OCI-LY7 (cell line): Measurements from ENCODE around the gene SLC37A1. TPM values are rescaled to one million over a fixed set of nuclear protein-coding genes. Genes with fewer than 3 reads are reported as not detected.

Experiments
- BruUV-seq: library from RNA; stranded (reverse); fragments of 400-500 nt; replicated peaks from 2 replicates; lab custom pipeline; 2021; lab: Mats Ljungman, UMichigan
- CTCF ChIA-PET: fragments of 300-600 bp; sonication (Branson Sonifier 250); formaldehyde crosslinking; loops from one replicate; lab custom pipeline; 2022; ENCODE audit warnings: antibody characterized with exemption; ENCODE audit not compliant: unreplicated experiment; lab: Charles Lee
- POLR2A ChIA-PET: fragments of 300-600 bp; sonication (Branson Sonifier 250); formaldehyde crosslinking; loops from one replicate; lab custom pipeline; 2022; ENCODE audit warnings: antibody characterized with exemption; lab: Charles Lee
- DNase-seq: peaks from one replicate; pipeline ENCODE4 v3.0.0-alpha.2; 2015; ENCODE audit warnings: low spot score
- H2AFZ ChIP-seq: fragments of 200-600 bp; sonication (generic), shearing (Covaris generic); 2 replicates; pipeline ENCODE4 v1.6.1; 2014; ENCODE audit warnings: mild to moderate bottlenecking, antibody characterized with exemption, low read length, moderate library complexity
- H3K27ac ChIP-seq: fragments of 200-600 bp; sonication (generic); 2 replicates; pipeline ENCODE4 v1.5.1; 2014; ENCODE audit warnings: mixed run types, low read depth, mild to moderate bottlenecking, moderate library complexity, low read length, inconsistent platforms; ENCODE audit not compliant: poor library complexity, severe bottlenecking
- H3K36me3 ChIP-seq: fragments of 200-600 bp; sonication (generic); 2 replicates; pipeline ENCODE4 v1.6.1; 2014; ENCODE audit warnings: mild to moderate bottlenecking, antibody characterized with exemption, low read length, moderate library complexity, mixed read lengths; ENCODE audit not compliant: insufficient read depth
- H3K4me1 ChIP-seq: fragments of 200-600 bp; sonication (generic); 2 replicates; pipeline ENCODE4 v1.5.1; 2014; ENCODE audit warnings: mild to moderate bottlenecking, low read length; ENCODE audit not compliant: insufficient read depth, poor library complexity, severe bottlenecking
- H3K4me2 ChIP-seq: fragments of 200-600 bp; sonication (generic); 2 replicates; pipeline ENCODE4 v1.6.1; 2014; ENCODE audit warnings: mild to moderate bottlenecking, low read length
- H3K4me3 ChIP-seq: fragments of 200-600 bp; sonication (generic); 2 replicates; pipeline ENCODE4 v1.5.1; 2014; ENCODE audit warnings: mild to moderate bottlenecking, low read depth, low read length; ENCODE audit not compliant: poor library complexity, severe bottlenecking
- H3K79me2 ChIP-seq: fragments of 200-600 bp; sonication (generic); 2 replicates; pipeline ENCODE4 v1.6.1; 2016; ENCODE audit warnings: low read depth, mild to moderate bottlenecking, low read length, moderate library complexity, mixed read lengths; ENCODE audit not compliant: insufficient read depth
- H3K9me2 ChIP-seq: fragments of 200-600 bp; sonication (generic); 2 replicates; pipeline ENCODE4 v1.6.1; 2016; ENCODE audit warnings: mild to moderate bottlenecking, low read length, mixed read lengths; ENCODE audit not compliant: insufficient read depth
- H3K9me3 ChIP-seq: fragments of 200-600 bp; sonication (generic); 2 replicates; pipeline ENCODE4 v1.6.1; 2014; ENCODE audit warnings: mild to moderate bottlenecking, mixed run types, low read length, mixed read lengths
- H4K20me1 ChIP-seq: fragments of 200-600 bp; sonication (generic); 2 replicates; pipeline ENCODE4 v1.6.1; 2014; ENCODE audit warnings: mild to moderate bottlenecking, antibody characterized with exemption, low read length, moderate library complexity, mixed read lengths; ENCODE audit not compliant: insufficient read depth
- CTCF ChIP-seq: fragments of 200-600 bp; sonication (generic); conservative IDR thresholded peaks from 2 replicates; pipeline ENCODE4 v1.5.1; 2014; ENCODE audit warnings: mild to moderate bottlenecking, antibody characterized with exemption, low read length, moderate library complexity, mixed read lengths
- EZH2phosphoT487 ChIP-seq: fragments of 200-600 bp; sonication (generic); IDR thresholded peaks from 2 replicates; pipeline ENCODE4 v1.6.1; 2018; ENCODE audit warnings: low read depth, borderline replicate concordance, mild to moderate bottlenecking, mixed run types, antibody characterized with exemption, low read length, moderate library complexity, mixed read lengths
- intact Hi-C: fragments of 100-400 bp; cut with micrococcal nuclease; formaldehyde crosslinking; loops from one replicate; pipeline ENCODE4 v1.10.0; 2022; ENCODE audit not compliant: unreplicated experiment
- total RNA-seq, 2 experiments: library from RNA; depleted of rRNA in 1 of 2; stranded (reverse); fragments of >200 nt in 1 of 2; shearing (Covaris generic) in 1 of 2; gene quantifications; 2 replicates each; pipeline ENCODE4 v1.2.3, GENCODE V29; 2014 to 2022

SLC37A1 gene
- total RNA-seq, 2 experiments from 2014 or later, result 22.5 to 27.6 TPM

DNA sequence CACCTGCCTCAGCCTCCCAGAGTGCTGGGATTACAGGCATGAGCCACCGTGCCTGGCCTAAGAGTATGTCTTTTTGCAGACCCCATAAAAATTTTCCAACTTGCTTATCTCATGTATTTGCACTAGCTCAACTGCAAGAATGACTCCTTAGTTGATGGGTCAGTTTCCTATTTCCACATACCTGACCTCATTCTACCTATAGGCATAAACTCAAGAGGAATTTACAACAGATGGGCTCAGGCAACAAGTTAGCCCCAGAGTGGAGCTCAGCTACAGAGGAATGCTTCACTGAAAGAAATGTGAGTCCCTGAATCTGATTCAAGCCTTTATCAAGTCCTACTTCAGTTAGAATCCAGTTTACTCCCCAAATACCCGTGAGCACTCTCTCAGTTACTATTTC, 5.3 kb upstream of the SLC37A1 start:
- H3K27ac ChIP-seq, result no peak overlapping the region
- no TSS peak for BruUV-seq
- H3K36me3 ChIP-seq, result no peaks in the 10 kb centered on the region
- POLR2A ChIA-PET, result no interaction called here
- H3K4me1 ChIP-seq, result peaks cover 19% of the 10 kb centered on the region
- no peak overlapping the region for H3K4me3 ChIP-seq
- H3K9me3 ChIP-seq, result no peaks in the 10 kb centered on the region
- intact Hi-C loops, result no loop called here
- CTCF ChIA-PET, result no interaction called here
- TF ChIP-seq CTCF (no peak), EZH2phosphoT487 (no peak)
- H2AFZ ChIP-seq, result no peak overlapping the region
- H4K20me1 ChIP-seq, result no peaks in the 10 kb centered on the region
- H3K79me2 ChIP-seq, result no peaks in the 10 kb centered on the region
- no peaks in the 10 kb centered on the region for H3K9me2 ChIP-seq
- DNase-seq, result no peak
- H3K4me2 ChIP-seq, result no peak overlapping the region

DNA sequence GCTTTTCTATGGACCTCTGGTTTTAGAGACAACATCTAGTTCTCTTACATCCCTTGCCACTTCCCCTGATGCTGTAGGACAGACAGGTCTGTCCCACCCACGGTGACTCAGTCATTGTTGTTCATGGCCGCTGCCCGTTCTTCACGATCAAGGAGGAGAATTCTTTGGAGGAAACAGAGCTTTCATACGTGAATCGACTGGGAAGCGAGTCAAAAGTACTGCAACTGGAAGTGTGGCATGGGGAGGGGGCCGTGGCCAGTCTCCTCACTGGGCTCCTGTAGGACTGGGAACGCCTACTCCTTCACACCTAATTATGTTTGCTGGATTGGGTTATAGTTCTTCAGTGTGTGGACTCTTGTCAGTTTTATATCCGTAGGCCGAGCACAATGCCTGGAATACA, 4.4 kb upstream of the SLC37A1 start:
- Histone ChIP-seq H3K27ac (no peak overlapping the region), H3K4me1 (peaks cover 20% of the 10 kb centered on the region), H3K79me2 (no peaks in the 10 kb centered on the region), H3K9me3 (no peaks in the 10 kb centered on the region), H3K4me3 (no peak overlapping the region), H3K36me3 (no peaks in the 10 kb centered on the region), H4K20me1 (no peaks in the 10 kb centered on the region), H3K4me2 (no peak overlapping the region), H3K9me2 (no peaks in the 10 kb centered on the region), H2AFZ (no peak overlapping the region)
- no TSS peak for BruUV-seq
- DNase-seq, result no peak
- ChIA-PET CTCF (no interaction called here), POLR2A (no interaction called here)
- TF ChIP-seq CTCF (no peak), EZH2phosphoT487 (no peak)
- intact Hi-C loops, result no loop called here

DNA sequence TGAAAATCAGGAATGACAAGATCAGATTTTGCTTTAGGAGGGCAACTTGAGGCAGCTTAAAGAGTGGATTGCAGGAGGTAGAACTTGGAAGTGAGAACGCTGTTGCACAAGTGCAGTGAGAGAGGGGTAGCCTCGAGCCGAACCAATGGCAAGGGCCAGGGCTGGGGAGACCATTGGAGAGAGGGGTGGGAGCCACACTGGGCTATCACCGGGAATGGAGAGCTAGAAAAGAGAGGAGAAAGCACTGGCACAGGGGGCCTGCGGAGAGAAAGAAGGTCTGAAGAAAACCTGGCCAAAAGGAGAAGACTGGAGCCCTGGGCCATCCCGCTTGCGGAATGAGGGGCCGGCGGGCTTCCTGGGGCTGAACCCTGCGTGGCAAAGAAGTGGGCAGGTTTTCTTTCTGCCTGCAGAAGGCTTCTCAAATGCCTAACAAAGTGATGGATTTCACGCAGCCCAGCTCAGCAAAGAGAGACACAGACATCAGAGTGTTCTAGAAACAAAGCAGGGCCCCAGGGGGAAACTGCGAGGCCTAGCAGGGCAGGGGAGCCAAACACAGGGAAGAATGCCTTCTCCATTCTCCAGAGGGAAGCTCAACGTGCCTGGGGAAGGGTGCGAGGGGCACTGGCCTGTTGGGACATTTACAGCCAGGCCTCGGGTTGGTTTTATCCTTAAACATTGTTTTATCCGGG, 1.2 kb upstream of the SLC37A1 start:
- DNase-seq, result no peak
- Histone ChIP-seq H3K9me2 (no peaks in the 10 kb centered on the region), H3K27ac (no peak overlapping the region), H4K20me1 (no peaks in the 10 kb centered on the region), H3K79me2 (peaks cover 11% of the 10 kb centered on the region; the same call in 1 of the 2 replicates), H3K4me3 (no peak overlapping the region), H3K4me2 (peak overlapping the region; percentile 69; the same call in 1 of the 2 replicates), H3K36me3 (peaks cover 8% of the 10 kb centered on the region; the same call in 1 of the 2 replicates), H3K9me3 (no peaks in the 10 kb centered on the region), H2AFZ (no peak overlapping the region), H3K4me1 (peaks cover 22% of the 10 kb centered on the region)
- TF ChIP-seq EZH2phosphoT487 (no peak), CTCF (no peak)
- BruUV-seq, result no TSS peak
- POLR2A ChIA-PET, result interaction anchor here (0.6 to 2.8 kb wide), 3 partner anchors 22 to 149 kb away, joined by 4 to 11 read pairs (median 4); no protein-coding TSS in a partner anchor
- intact Hi-C loops, result no loop called here
- CTCF ChIA-PET, result interaction anchor here (1.0 kb wide), 1 partner anchor 24 kb away, joined by 4 read pairs; no protein-coding TSS in a partner anchor
